Thoracic aorta (tissue), 2 donors: Measurements from ENCODE around the gene DBP. TPM values are rescaled to one million over a fixed set of nuclear protein-coding genes. Genes with fewer than 3 reads are reported as not detected.

ENCODE experiments used
- ATAC-seq: fragments of 150-250 bp; one replicate; pipeline ENCODE4 v1.8.0; 2017; ENCODE audit warnings: low read depth; ENCODE audit not compliant: insufficient number of reproducible peaks, low FRiP score
- DNase-seq: peaks from one replicate; pipeline ENCODE4 v3.0.0-alpha.2; 2020; ENCODE audit warnings: low spot score
- H3K27ac ChIP-seq, 2 donors: fragments of 200-600 bp; sonication (generic); 1 replicate in 1 of 2; 2 replicates in 1 of 2; pipeline ENCODE4 v1.5.1; 2016; ENCODE audit warnings: mild to moderate bottlenecking in 2 of 2, moderate library complexity in 2 of 2
- H3K27me3 ChIP-seq: fragments of 200-600 bp; sonication (generic); replicated peaks from 2 replicates; pipeline ENCODE4 v1.6.0; 2016; ENCODE audit warnings: mild to moderate bottlenecking; ENCODE audit not compliant: insufficient read depth
- H3K36me3 ChIP-seq: fragments of 200-600 bp; sonication (generic); one replicate; pipeline ENCODE4 v1.5.1; 2016
- H3K4me1 ChIP-seq, 2 donors: fragments of 200-600 bp; sonication (generic); 1 replicate in 1 of 2; 2 replicates in 1 of 2; pipeline versions ENCODE4 v1.5.1 to v1.6.0; 2016; ENCODE audit warnings: low read depth in 2 of 2, mild to moderate bottlenecking in 1 of 2; ENCODE audit not compliant: control insufficient read depth in 1 of 2
- H3K4me3 ChIP-seq: fragments of 200-600 bp; sonication (generic); 2 replicates; pipeline ENCODE4 v1.5.1; 2016; ENCODE audit warnings: mild to moderate bottlenecking
- H3K9me3 ChIP-seq: fragments of 200-600 bp; sonication (generic); 2 replicates; pipeline ENCODE4 v1.5.1; 2016
- CTCF ChIP-seq: fragments of 200-600 bp; sonication (generic); IDR thresholded peaks from one replicate; pipeline ENCODE4 v1.5.1; 2019; ENCODE audit warnings: antibody characterized with exemption
- total RNA-seq, 2 donors: library from RNA; depleted of rRNA; stranded (reverse); fragments of >200 nt; gene quantifications; one replicate each; pipeline versions ENCODE4 v1.1.0 to v1.2.3, GENCODE V29; 2016

The DBP gene
- total RNA-seq, 2 donors from 2014 or later: 3.9 to 15.0 TPM

- DNase-seq: no peak
- Histone ChIP-seq H3K27ac (peak overlapping the region; percentile 97 to 98), H3K4me3 (peak overlapping the region; percentile 90), H3K4me1 (peaks cover 29 to 58% of the 10 kb centered on the region in 2 donors), H3K9me3 (no peaks in the 10 kb centered on the region), H3K36me3 (no peaks in the 10 kb centered on the region), H3K27me3 (no peaks in the 10 kb centered on the region)
- peak; percentile 9 for TF ChIP-seq CTCF
- no peak for ATAC-seq
Measured at GRCh38 chr19:48635966-48636858, 967 bp downstream of the DBP start.

DNA sequence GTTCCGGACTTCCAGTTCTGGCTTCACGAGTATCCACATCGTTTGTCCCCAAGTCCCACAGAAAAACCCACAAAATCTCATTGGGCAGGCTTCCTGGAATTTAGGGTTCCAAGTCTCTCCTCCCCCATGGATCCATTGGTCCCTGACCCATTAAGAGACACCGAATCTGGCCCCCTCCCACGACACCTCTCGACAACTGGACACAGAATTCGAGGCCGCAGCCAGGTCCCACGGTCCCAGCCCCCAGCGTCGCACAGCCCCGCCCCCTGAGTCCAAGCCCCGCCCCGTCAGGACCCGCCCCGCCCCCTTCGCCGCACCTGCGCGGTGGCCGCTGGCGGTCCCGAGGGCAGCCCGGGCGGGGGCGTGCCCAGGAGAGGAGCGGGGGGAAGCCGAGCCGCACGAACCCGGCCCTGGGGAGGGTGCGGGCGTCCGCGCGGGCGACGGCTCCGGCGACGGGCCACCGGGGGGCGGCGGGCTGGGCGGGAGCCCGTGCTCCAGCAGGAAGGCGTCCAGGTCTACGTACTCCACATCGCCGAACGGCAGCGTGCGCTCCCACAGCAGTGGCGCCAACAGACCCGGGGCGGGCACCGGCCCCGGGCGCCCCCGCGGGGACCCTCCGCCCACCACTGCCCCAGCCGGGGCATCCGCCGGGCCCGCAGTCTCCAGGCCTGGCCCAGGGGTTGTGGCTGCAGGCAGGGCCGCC, 1.8 kb downstream of the DBP start:
- Histone ChIP-seq H3K36me3 (no peaks in the 10 kb centered on the region), H3K4me1 (peaks cover 37 to 66% of the 10 kb centered on the region in 2 donors), H3K4me3 (peak overlapping the region; percentile 90), H3K27me3 (no peaks in the 10 kb centered on the region), H3K9me3 (no peaks in the 10 kb centered on the region), H3K27ac (peak overlapping the region; percentile 97 to 98)
- ATAC-seq: peak; percentile 5
- TF ChIP-seq CTCF: no peak
- no peak for DNase-seq

GRCh38 chr19:48634424-48635262, 2.5 kb downstream of the DBP start:
- peak overlapping the region; percentile 90 for H3K4me3 ChIP-seq
- peaks cover 44 to 74% of the 10 kb centered on the region in 2 donors for H3K4me1 ChIP-seq
- H3K9me3 ChIP-seq: no peaks in the 10 kb centered on the region
- peak; percentile 13 for ATAC-seq
- peak overlapping the region; percentile 97 to 98 for H3K27ac ChIP-seq
- DNase-seq: peak; percentile 90
- no peaks in the 10 kb centered on the region for H3K36me3 ChIP-seq
- H3K27me3 ChIP-seq: no peaks in the 10 kb centered on the region
- no peak for TF ChIP-seq CTCF

DNA sequence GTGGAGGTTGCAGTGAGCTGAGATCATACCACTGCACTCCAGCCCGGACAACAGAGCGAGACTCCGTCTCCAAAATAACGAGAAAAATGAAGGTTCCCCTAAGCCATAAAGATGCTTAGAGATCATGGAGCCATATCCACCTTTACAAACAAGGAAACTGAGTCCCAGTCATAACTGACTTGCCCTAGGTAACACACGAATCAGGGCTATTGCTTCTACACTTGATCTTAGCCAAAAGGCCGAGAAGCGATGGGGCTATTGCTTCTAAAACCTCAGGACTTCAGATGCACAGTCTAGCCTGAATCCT, 3.2 kb downstream of the DBP start:
- Histone ChIP-seq H3K4me3 (peak overlapping the region; percentile 90), H3K4me1 (peaks cover 44 to 76% of the 10 kb centered on the region in 2 donors), H3K27ac (peak overlapping the region; percentile 41 to 98), H3K36me3 (no peaks in the 10 kb centered on the region), H3K9me3 (no peaks in the 10 kb centered on the region), H3K27me3 (no peaks in the 10 kb centered on the region)
- DNase-seq (no peak), ATAC-seq (no peak)
- no peak for TF ChIP-seq CTCF
